GM12878 (cell line): ENCODE results near the gene NUDT3.

Experiments
- EED ChIP-seq: sonication (generic); IDR thresholded peaks from 2 replicates; pipeline ENCODE4 v1.6.1; 2016; ENCODE audit warnings: antibody characterized with exemption, low read depth
- NR2C2 ChIP-seq: IDR thresholded peaks from 2 replicates; pipeline ENCODE4 v1.6.1; 2011; ENCODE audit warnings: borderline replicate concordance, low read depth; ENCODE audit not compliant: control insufficient read depth, insufficient read length
- PAX5 ChIP-seq: IDR thresholded peaks from 2 replicates; pipeline ENCODE4 v1.6.1; 2011; ENCODE audit warnings: low read depth, low read length, borderline replicate concordance
- SMC3 ChIP-seq: IDR thresholded peaks from 2 replicates; pipeline ENCODE4 v1.6.1; 2011; ENCODE audit warnings: low read length, improper control_type of control experiment, borderline replicate concordance
- ZNF217 ChIP-seq: fragments of 450-650 bp; IDR thresholded peaks from 2 replicates; pipeline ENCODE4 v1.6.1; 2017; ENCODE audit warnings: antibody characterized with exemption, mild to moderate bottlenecking
- TF ChIP-seq, protein P1 (sequence below), 3 experiments: IDR thresholded peaks in 2 of 3; conservative IDR thresholded peaks in 1 of 3; 2 replicates each; pipeline ENCODE4 v1.5.1; 2011; ENCODE audit warnings: low read depth in 3 of 3, low read length in 3 of 3, mild to moderate bottlenecking in 3 of 3, control low read depth in 2 of 3, moderate library complexity in 2 of 3, inconsistent platforms in 1 of 3, mixed read lengths in 1 of 3; ENCODE audit not compliant: control insufficient read depth in 2 of 3, insufficient read depth in 1 of 3; ENCODE audit errors: extremely low read depth in 1 of 3

- no peak for TF ChIP-seq SMC3
- no peak for TF ChIP-seq PAX5
- TF ChIP-seq NR2C2, result no peak
- no peak for TF ChIP-seq EED
- TF ChIP-seq ZNF217, result no peak
- TF ChIP-seq, protein P1, sequence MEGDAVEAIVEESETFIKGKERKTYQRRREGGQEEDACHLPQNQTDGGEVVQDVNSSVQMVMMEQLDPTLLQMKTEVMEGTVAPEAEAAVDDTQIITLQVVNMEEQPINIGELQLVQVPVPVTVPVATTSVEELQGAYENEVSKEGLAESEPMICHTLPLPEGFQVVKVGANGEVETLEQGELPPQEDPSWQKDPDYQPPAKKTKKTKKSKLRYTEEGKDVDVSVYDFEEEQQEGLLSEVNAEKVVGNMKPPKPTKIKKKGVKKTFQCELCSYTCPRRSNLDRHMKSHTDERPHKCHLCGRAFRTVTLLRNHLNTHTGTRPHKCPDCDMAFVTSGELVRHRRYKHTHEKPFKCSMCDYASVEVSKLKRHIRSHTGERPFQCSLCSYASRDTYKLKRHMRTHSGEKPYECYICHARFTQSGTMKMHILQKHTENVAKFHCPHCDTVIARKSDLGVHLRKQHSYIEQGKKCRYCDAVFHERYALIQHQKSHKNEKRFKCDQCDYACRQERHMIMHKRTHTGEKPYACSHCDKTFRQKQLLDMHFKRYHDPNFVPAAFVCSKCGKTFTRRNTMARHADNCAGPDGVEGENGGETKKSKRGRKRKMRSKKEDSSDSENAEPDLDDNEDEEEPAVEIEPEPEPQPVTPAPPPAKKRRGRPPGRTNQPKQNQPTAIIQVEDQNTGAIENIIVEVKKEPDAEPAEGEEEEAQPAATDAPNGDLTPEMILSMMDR (IDR thresholded peaks at IDR 0.05 in 2 of 3, conservative IDR thresholded peaks at IDR 0.05 in 1 of 3; ENCODE audit: control insufficient read depth in 2 of 3, extremely low read depth in 1 of 3, insufficient read depth in 1 of 3, low read depth in 3 of 3, low read length in 3 of 3), result no peak
Observed at GRCh38 chr6:34389034-34389433, 3.4 kb downstream of the NUDT3 start.
